Small intestine (tissue), 7 donors: ENCODE measurements around the gene DEK. TPM values are rescaled to one million over a fixed set of nuclear protein-coding genes. Genes with fewer than 3 reads are reported as not detected.
"Not testable (repeated sequence)": the region's sequence is repeated elsewhere in the genome, so short reads cannot be mapped to it uniquely, and the experiment has no call there.

Experiments
- DNase-seq, 2 donors: peaks; one replicate each; pipeline versions ENCODE4 v3.0.0 to v3.0.0-alpha.2; 2013
- FAIRE-seq: peaks from 2 replicates; lab custom pipeline; 2012; peaks lifted over from hg19 to GRCh38; lab: Jason Lieb, UNC
- H3K27ac ChIP-seq, 3 donors: one replicate each; pipeline ENCODE4 v1.5.1; 2013; ENCODE audit warnings: low read length in 2 of 3, mild to moderate bottlenecking in 2 of 3, control low read depth in 1 of 3, inconsistent platforms in 1 of 3, low read depth in 1 of 3, moderate library complexity in 1 of 3
- H3K27me3 ChIP-seq, 3 donors: one replicate each; pipeline ENCODE4 v1.6.1; 2013; ENCODE audit warnings: low read length in 3 of 3, inconsistent platforms in 1 of 3; ENCODE audit not compliant: control insufficient read depth in 3 of 3, insufficient read depth in 3 of 3
- H3K36me3 ChIP-seq, 3 donors: one replicate each; pipeline ENCODE4 v1.6.1; 2013; ENCODE audit warnings: low read length in 3 of 3, inconsistent platforms in 1 of 3, low read depth in 1 of 3, mild to moderate bottlenecking in 1 of 3, moderate library complexity in 1 of 3; ENCODE audit not compliant: control insufficient read depth in 3 of 3, insufficient read depth in 2 of 3
- H3K4me1 ChIP-seq, 3 donors: one replicate each; pipeline ENCODE4 v1.6.1; 2013; ENCODE audit warnings: low read length in 2 of 3, inconsistent platforms in 1 of 3, low read depth in 1 of 3, mild to moderate bottlenecking in 1 of 3, moderate library complexity in 1 of 3; ENCODE audit not compliant: control insufficient read depth in 3 of 3, insufficient read depth in 2 of 3
- H3K4me3 ChIP-seq, 3 donors: one replicate each; pipeline ENCODE4 v1.5.1; 2013; ENCODE audit warnings: low read length in 3 of 3, control low read depth in 1 of 3, inconsistent platforms in 1 of 3, low read depth in 1 of 3, mild to moderate bottlenecking in 1 of 3, moderate library complexity in 1 of 3
- H3K9me3 ChIP-seq, 2 donors: one replicate each; pipeline ENCODE4 v1.6.1; 2013; ENCODE audit warnings: low read depth in 1 of 2, low read length in 1 of 2; ENCODE audit not compliant: control insufficient read depth in 2 of 2, insufficient read depth in 1 of 2
- WGBS, 3 donors: extraction: QIAGEN DNeasy Blood & Tissue Kit; methylation state at CpG; one replicate each; pipeline ENCODE4 v1.1.7; 2013; 5-methylcytosine and 5-hydroxymethylcytosine counted together
- polyA plus RNA-seq, 4 donors: library from polyadenylated mRNA; stranded (reverse) in 3 of 4; unstranded in 1 of 4; fragments of 200-250 nt in 3 of 4; fragments of 120-200 nt in 1 of 4; gene quantifications; one replicate each; pipeline versions ENCODE4 v1.2.1 to v1.2.3, GENCODE V29; 2013
- donor health status: healthy with polysubstance abuse.
- donor health status: control.
- donor health status: control.
- donor health status: Bipolar disorder and iron deficiency.
- donor health status: healthy.

Gene DEK
- polyA plus RNA-seq, 4 donors, result 55.7 to 113 (median 69.2) TPM

DNA sequence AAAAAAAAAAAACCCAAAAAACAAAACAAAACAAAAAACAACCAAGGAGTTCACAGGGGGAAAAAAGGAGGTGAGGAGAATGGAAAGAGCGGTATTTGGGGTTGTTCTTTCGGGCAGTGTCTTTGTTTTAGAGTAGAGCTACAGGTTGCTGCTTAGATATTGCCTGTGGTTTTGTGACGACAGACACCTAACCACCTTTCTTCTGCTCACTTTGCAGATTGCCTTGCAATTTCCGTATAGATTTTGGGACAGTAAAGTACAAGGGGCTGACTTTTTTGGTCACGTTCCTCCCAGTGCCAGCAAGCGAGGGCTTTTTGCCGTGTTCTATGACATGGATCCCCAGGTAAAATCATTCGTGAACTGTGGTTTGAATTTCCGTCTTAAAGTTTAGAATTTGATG, 50.9 kb downstream of the DEK start:
- H3K4me1 ChIP-seq, result peaks cover 0 to 2% (median 0%) of the 10 kb centered on the region in 3 donors
- DNase-seq, result peak in 1 of 2 donors; percentile 37
- no peak overlapping the region for H3K27ac ChIP-seq
- no peaks in the 10 kb centered on the region for H3K9me3 ChIP-seq
- no peak for FAIRE-seq
- H3K36me3 ChIP-seq, result peaks cover 2 to 28% (median 10%) of the 10 kb centered on the region in 3 donors
- H3K27me3 ChIP-seq, result no peaks in the 10 kb centered on the region
- 76 to 87% (median 86%) methylated on average over 9 of the region's 9 CpGs for WGBS, 3 donors
- H3K4me3 ChIP-seq, result no peak overlapping the region

DNA sequence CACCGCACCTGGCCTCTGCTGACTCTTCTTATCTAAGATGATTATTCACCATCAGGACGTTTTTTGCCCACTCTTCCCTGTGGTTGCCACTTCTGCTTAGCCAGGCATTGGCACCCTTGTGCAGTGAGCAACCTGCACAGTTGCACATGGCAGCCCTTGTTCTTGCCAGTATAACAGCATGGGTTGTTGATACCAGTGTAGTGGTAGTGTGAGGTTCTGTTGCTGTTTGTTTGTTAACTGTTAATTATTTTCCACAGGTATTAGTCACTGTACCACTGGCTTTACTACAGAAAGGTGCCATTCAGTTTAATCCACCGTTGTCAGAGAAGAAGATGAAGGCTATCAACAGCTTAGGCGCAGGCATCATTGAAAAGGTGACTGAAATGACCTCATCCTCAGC, 52.1 kb downstream of the DEK start:
- Histone ChIP-seq H3K27ac (no peak overlapping the region), H3K4me1 (peaks cover 0 to 2% (median 0%) of the 10 kb centered on the region in 3 donors), H3K9me3 (no peaks in the 10 kb centered on the region), H3K27me3 (no peaks in the 10 kb centered on the region), H3K4me3 (no peak overlapping the region), H3K36me3 (peaks cover 3 to 23% (median 10%) of the 10 kb centered on the region in 3 donors)
- WGBS, 3 donors, result 71 to 75% (median 71%) methylated on average over 4 of the region's 4 CpGs
- no peak for FAIRE-seq
- no peak for DNase-seq

DNA sequence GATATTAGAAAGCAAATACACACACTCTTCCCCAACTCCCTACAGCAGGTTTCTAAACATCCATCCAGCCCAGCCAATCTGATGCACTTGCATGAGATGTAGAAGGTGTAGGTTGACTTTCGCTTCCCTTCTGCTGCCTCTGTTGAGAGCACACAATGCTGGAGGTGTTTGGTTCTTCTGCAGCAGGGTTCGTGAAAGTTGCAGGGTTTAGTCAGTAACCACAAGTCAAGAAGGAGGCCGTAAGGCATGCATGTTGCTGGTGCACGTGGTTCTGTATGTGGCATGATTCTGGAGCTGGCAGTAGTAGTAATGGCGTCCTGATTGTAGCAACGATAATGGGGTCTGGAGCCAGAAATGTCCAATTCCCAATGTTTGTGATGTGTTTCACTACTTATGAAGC, 53.0 kb downstream of the DEK start:
- Histone ChIP-seq H3K27me3 (no peaks in the 10 kb centered on the region), H3K9me3 (no peaks in the 10 kb centered on the region), H3K36me3 (peaks cover 4 to 29% (median 6%) of the 10 kb centered on the region in 3 donors), H3K4me3 (no peak overlapping the region), H3K27ac (no peak overlapping the region), H3K4me1 (peaks cover 0 to 2% (median 0%) of the 10 kb centered on the region in 3 donors)
- peak in 1 of 2 donors; percentile 25 for DNase-seq
- FAIRE-seq, result no peak
- 75 to 87% (median 81%) methylated on average over 6 of the region's 6 CpGs for WGBS, 3 donors

DNA sequence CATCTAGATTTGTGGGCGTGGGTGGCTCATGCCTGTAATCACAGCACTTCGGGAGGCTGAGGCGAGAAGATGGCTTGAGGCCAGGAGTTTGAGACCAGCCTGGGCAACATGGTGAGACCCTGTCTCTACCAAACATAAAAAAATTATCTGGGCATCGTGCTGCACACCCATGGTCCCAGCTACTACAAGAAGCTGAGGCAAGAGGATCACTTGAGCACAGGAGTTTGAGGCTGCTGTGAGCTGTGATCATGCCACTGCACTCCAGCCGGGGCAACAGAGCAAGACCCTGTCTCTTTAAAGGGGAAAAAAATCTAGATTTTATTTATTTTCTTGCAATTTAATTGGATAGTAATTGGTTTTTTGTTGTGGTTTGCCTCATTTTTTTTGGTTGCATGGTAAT, 53.6 kb downstream of the DEK start:
- WGBS, 3 donors, result 88 to 92% (median 90%) methylated on average over 5 of the region's 5 CpGs
- no peak overlapping the region for H3K27ac ChIP-seq
- FAIRE-seq (no peak), DNase-seq (no peak)
- no peaks in the 10 kb centered on the region for H3K27me3 ChIP-seq
- no peak overlapping the region for H3K4me3 ChIP-seq
- peaks cover 4 to 32% (median 6%) of the 10 kb centered on the region in 3 donors for H3K36me3 ChIP-seq
- peaks cover 0 to 2% (median 0%) of the 10 kb centered on the region in 3 donors for H3K4me1 ChIP-seq
- H3K9me3 ChIP-seq, result no peaks in the 10 kb centered on the region

DNA sequence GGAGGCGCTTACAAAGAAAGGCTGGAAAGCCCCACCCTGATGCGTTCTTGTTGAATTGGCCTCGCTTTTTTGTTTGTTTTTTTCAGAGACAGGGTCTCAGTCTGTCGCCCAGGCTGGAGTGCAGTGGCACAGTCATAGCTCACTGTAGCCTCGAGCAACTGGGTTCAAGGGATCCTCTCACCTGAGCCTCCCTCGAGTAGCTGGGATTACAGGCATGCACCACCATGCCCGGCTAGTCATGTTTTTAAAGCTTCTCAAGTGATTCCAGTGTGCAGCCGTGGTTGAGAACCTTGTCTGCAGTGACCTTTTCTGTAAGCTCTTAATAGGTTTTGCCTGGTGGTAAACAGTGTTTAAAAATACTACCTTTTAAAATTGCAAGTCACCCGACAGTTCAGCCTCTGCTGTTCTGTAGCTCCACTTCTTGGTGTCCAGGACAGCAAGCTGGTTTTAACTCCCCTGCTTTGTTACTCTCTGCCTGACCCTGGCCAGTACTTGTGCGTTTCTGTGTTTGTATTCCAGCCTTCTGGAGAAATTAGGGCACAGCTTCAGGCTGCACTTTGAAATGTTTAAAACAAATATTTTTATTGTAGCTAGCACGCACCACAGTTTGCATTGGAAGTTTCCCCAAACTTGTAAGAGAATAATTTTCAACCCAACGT, 54.7 kb downstream of the DEK start:
- Histone ChIP-seq H3K9me3 (no peaks in the 10 kb centered on the region), H3K27me3 (no peaks in the 10 kb centered on the region), H3K4me1 (peaks cover 0 to 2% (median 0%) of the 10 kb centered on the region in 3 donors), H3K27ac (no peak overlapping the region), H3K4me3 (no peak overlapping the region), H3K36me3 (peaks cover 2 to 29% (median 4%) of the 10 kb centered on the region in 3 donors)
- WGBS, 3 donors, result 79 to 88% (median 86%) methylated on average over 12 of the region's 12 CpGs
- no peak for FAIRE-seq
- DNase-seq, result no peak

DNA sequence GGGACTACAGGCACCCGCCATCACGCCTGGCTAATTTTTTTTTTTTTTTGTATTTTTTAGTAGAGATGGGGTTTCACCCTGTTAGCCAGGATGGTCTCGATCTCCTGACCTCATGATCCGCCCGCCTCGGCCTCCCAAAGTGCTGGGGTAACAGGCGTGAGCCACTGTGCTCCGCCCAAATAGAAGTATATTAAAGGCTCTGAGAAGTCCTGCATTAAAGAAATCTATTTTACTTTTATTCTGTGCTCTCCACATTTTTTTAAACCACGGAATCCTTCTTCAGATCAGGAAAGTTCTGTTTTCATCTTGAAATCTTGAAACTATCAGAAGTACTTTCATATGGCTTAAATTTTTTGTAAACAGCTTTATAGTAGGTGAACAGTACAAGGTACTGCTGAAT, 55.6 kb downstream of the DEK start:
- not testable (repeated sequence) for H3K27me3 ChIP-seq, FAIRE-seq, DNase-seq, H3K4me1 ChIP-seq, H3K27ac ChIP-seq, H3K9me3 ChIP-seq, H3K4me3 ChIP-seq
- peaks cover 2 to 30% (median 4%) of the 10 kb centered on the region in 3 donors for H3K36me3 ChIP-seq
- WGBS, 3 donors, result 80 to 87% (median 87%) methylated on average over 6 to 9 of the region's 9 CpGs

DNA sequence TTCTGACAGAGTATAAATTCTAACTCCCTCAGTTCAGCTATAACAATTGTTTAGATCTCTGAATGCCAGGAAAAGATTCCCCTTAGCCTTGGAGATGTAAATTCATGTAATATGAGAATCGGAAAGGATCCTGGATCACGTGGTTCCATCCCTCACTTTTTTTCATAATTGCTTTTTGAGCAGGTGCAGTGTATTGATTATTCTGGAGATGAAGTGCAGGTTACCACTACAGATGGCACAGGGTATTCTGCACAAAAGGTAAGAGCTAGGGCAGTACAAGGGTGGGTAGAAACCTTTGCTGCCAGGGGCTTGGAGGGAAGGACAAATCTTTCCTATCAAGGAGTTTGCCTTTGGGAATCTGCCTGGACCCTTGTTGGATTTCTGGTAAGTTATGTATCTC, 56.4 kb downstream of the DEK start:
- Histone ChIP-seq H3K4me3 (no peak overlapping the region), H3K9me3 (no peaks in the 10 kb centered on the region), H3K27me3 (no peaks in the 10 kb centered on the region), H3K27ac (no peak overlapping the region), H3K36me3 (peaks cover 2 to 33% (median 4%) of the 10 kb centered on the region in 3 donors), H3K4me1 (peaks cover 0 to 2% (median 0%) of the 10 kb centered on the region in 3 donors)
- DNase-seq (no peak), FAIRE-seq (no peak)
- 38 to 66% (median 47%) methylated on average over 2 of the region's 2 CpGs for WGBS, 3 donors

DNA sequence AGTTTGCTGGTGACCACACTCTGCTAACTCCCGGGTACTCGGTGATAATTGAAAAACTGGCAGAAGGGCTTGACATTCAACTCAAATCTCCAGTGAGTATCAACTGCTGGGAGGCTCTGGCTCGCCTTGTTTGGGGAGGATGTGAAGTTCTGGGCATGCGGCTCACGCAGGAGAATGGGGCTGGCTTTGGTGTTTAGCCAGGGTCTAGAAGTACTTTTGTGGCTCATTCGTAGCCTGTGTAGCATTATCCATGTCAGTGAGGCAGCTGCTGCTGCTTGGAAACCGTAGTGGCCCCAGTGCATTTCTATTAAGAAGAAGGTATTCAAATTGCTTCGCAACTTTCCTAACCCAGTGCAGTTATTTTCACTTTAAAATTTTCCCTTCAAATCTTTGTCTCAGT, 56.9 kb downstream of the DEK start:
- Histone ChIP-seq H3K36me3 (peaks cover 2 to 32% (median 4%) of the 10 kb centered on the region in 3 donors), H3K4me1 (peaks cover 0 to 2% (median 0%) of the 10 kb centered on the region in 3 donors), H3K27me3 (no peaks in the 10 kb centered on the region), H3K9me3 (no peaks in the 10 kb centered on the region), H3K27ac (peak overlapping the region in 1 of 3 donors; percentile 17), H3K4me3 (no peak overlapping the region)
- DNase-seq (no peak), FAIRE-seq (no peak)
- 73 to 87% (median 82%) methylated on average over 8 of the region's 8 CpGs for whole genome bisulfite sequencing, 3 donors
